ENCODE data around the gene PRR15L. TPM values are rescaled to one million over a fixed set of nuclear protein-coding genes. Genes with fewer than 3 reads are reported as not detected.

The PRR15L gene
- total and polyA plus RNA-seq, 4 donors, result 0.17 to 0.27 TPM; not detected in 2

DNA sequence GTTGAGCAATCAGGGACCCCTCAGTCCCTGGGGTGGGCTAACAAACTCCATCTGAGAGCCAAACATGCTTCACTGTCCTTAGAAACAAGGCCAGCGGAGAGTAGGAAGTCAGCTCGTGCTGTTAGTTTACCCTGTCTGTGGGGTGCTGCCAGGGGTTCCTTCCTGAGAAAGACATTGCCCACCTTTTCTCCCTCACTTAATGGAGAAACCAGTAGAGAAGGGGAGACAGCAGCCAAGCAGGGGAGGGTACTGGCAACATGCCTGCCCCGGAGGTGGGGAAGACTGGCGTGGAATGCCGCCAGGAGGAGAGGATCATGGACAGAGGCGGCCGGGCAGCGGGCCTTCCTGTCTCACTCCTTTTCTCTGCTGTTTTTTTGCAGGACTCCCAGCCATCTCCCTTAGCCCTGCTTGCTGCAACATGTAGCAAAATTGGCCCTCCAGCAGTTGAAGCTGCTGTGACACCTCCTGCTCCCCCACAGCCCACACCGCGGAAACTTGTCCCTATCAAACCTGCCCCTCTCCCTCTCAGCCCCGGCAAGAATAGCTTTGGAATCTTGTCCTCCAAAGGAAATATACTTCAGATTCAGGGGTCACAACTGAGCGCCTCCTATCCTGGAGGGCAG lies 41.8 kb downstream of the PRR15L start:
- Histone ChIP-seq H3K4me3 (ENCODE audit: low read depth, low read length) (no peak overlapping the region), H3K4me1 (ENCODE audit: control insufficient read depth, insufficient read depth, low read length) (peaks cover 22% of the 10 kb centered on the region), H3K27me3 (ENCODE audit: control insufficient read depth, insufficient read depth, low read length) (no peaks in the 10 kb centered on the region), H3K9me3 (ENCODE audit: control insufficient read depth, insufficient read depth, low read length) (no peaks in the 10 kb centered on the region), H3K27ac (ENCODE audit: low read depth, low read length) (peak overlapping the region; percentile 11), H3K36me3 (ENCODE audit: control insufficient read depth, insufficient read depth, low read length) (peaks cover 22% of the 10 kb centered on the region)
- peak in 2 of 6 donors; percentile 39 to 65 for DNase-seq (ENCODE audit: low read depth in 4 of 6, low spot score in 6 of 6)
- 61% methylated on average over 11 of the region's 12 CpGs for WGBS (ENCODE audit: insufficient coverage)

DNA sequence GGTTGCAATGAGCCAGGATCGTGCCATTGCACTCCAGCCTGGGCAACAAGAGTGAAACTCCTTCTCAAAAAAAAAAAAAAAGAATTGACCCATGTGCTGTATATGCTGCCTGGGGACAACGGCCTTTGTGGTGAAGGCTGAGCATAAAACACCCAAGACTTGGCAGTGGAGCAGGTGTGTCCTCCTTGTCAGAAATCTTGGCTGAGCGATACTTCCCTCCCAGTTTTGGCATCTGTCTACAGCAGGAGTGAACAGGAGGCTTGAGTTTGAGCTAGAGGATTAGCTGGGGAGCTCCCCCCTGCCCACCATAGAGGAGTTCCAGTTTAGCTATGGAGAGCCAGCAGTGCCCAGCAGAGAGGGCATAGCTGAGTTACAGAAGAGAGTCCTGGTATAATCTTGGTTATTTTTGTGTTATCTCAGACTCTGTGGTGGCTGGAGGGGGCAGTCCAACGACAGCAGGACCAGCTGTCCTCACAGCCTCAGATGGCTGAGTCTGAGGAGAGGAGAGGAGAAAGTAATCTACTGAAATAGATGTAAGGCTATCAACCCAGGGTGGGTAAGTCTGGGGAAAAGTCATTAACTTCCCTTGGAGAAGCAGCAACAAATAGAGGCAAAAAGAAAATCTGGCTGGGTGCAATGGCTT lies 43.3 kb downstream of the PRR15L start:
- WGBS (ENCODE audit: insufficient coverage), result 45% methylated on average over 1 of the region's 4 CpGs
- Histone ChIP-seq H3K4me3 (ENCODE audit: low read depth, low read length) (no peak overlapping the region), H3K4me1 (ENCODE audit: control insufficient read depth, insufficient read depth, low read length) (peaks cover 22% of the 10 kb centered on the region), H3K9me3 (ENCODE audit: control insufficient read depth, insufficient read depth, low read length) (no peaks in the 10 kb centered on the region), H3K27me3 (ENCODE audit: control insufficient read depth, insufficient read depth, low read length) (no peaks in the 10 kb centered on the region), H3K27ac (ENCODE audit: low read depth, low read length) (no peak overlapping the region), H3K36me3 (ENCODE audit: control insufficient read depth, insufficient read depth, low read length) (peaks cover 18% of the 10 kb centered on the region)
- DNase-seq (ENCODE audit: low read depth in 4 of 6, low spot score in 6 of 6), result peak in 1 of 6 donors; percentile 41

DNA sequence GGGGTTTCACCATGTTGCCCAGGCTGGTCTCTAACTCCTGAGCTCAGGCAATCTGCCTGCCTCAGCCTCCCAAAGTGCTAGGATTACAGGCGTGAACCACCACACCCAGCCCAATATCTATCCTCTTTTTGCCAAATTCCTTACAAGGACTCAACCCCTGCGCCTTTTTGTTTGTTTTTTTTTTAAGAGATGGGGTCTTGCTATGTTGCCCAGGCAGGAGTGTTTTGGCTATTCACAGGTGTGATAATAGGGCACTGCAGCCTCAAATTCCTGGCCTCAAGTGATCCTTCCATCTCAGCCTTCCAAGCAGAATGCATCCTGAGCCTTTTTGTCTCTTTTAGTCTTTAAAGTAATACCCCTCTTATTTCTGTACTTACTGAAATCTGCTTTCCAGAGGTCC lies 44.6 kb downstream of the PRR15L start:
- no peaks in the 10 kb centered on the region for H3K27me3 ChIP-seq (ENCODE audit: control insufficient read depth, insufficient read depth, low read length)
- WGBS (ENCODE audit: insufficient coverage), result 100% methylated on average over 1 of the region's 2 CpGs
- H3K9me3 ChIP-seq (ENCODE audit: control insufficient read depth, insufficient read depth, low read length), result no peaks in the 10 kb centered on the region

DNA sequence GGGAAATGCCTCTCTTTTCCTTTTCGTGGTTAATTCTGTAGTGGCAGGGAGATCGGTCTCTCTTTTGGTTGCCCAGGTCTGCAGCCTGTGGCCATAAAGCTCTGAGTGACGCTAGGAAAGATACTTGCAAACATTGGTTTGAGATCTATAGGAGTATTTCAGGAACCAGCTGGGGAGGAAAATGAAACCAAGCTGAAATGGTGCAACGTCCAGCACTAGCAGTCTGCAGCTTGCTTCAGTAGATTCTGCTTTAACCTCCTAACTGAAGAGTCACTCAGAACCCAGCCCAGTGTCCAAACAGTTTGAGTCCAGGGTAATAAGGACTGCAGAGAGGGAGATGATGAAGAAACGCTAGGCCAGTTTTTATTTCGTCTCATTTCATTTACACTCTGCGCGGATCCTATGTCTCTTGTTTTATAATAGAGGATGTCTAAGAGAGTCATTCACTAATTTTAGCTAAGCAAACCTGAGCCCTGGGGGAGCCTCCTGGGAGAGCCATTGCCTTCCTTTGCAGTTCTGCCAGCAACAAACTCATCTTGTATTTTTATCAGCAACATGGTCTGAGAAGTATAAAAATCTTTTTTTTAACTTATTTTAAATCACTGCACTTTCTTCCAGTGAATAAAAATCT lies 49.6 kb downstream of the PRR15L start:
- 76% methylated on average over 3 of the region's 8 CpGs for WGBS (ENCODE audit: insufficient coverage)
- no peak for DNase-seq (ENCODE audit: low read depth in 4 of 6, low spot score in 6 of 6)
- no peak overlapping the region for H3K4me3 ChIP-seq (ENCODE audit: low read depth, low read length)

More for the DNA sequence above, 44.6 kb downstream of the PRR15L start:
- peaks cover 18% of the 10 kb centered on the region for H3K36me3 ChIP-seq (ENCODE audit: control insufficient read depth, insufficient read depth, low read length)
- no peak overlapping the region for H3K27ac ChIP-seq (ENCODE audit: low read depth, low read length)
- peaks cover 22% of the 10 kb centered on the region for H3K4me1 ChIP-seq (ENCODE audit: control insufficient read depth, insufficient read depth, low read length)
- no peak overlapping the region for H3K4me3 ChIP-seq (ENCODE audit: low read depth, low read length)
- no peak for DNase-seq (ENCODE audit: low read depth in 4 of 6, low spot score in 6 of 6)

DNA sequence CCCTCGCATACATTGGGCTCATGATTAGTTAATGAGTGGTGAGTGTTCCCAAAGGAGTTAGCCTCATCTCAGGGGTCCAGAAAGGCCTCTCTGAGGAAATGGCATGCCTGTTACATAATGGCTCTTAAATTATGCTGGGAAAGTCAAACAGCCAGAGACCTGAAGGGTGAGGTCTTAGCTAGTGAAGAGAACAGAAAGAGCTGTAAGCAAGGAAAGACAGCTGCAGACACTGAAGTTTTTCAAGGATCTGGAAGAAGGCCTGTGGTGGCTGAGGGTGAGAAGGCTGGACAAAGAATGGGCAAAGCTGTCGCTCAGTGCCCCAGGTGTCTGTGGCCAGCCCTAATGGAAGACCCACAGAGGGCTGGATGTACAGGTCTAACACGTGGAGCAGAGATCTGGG lies 51.2 kb downstream of the PRR15L start:
- Histone ChIP-seq H3K9me3 (ENCODE audit: control insufficient read depth, insufficient read depth, low read length) (no peaks in the 10 kb centered on the region), H3K36me3 (ENCODE audit: control insufficient read depth, insufficient read depth, low read length) (peaks cover 1% of the 10 kb centered on the region), H3K27ac (ENCODE audit: low read depth, low read length) (peak overlapping the region; percentile 87), H3K27me3 (ENCODE audit: control insufficient read depth, insufficient read depth, low read length) (no peaks in the 10 kb centered on the region), H3K4me3 (ENCODE audit: low read depth, low read length) (no peak overlapping the region), H3K4me1 (ENCODE audit: control insufficient read depth, insufficient read depth, low read length) (peaks cover 32% of the 10 kb centered on the region)
- 77% methylated on average over 3 of the region's 3 CpGs for WGBS (ENCODE audit: insufficient coverage)
- no peak for DNase-seq (ENCODE audit: low read depth in 4 of 6, low spot score in 6 of 6)

More for the DNA sequence above, 49.6 kb downstream of the PRR15L start:
- no peaks in the 10 kb centered on the region for H3K9me3 ChIP-seq (ENCODE audit: control insufficient read depth, insufficient read depth, low read length)
- H3K27me3 ChIP-seq (ENCODE audit: control insufficient read depth, insufficient read depth, low read length), result no peaks in the 10 kb centered on the region
- peaks cover 32% of the 10 kb centered on the region for H3K4me1 ChIP-seq (ENCODE audit: control insufficient read depth, insufficient read depth, low read length)
- no peaks in the 10 kb centered on the region for H3K36me3 ChIP-seq (ENCODE audit: control insufficient read depth, insufficient read depth, low read length)
- H3K27ac ChIP-seq (ENCODE audit: low read depth, low read length), result no peak overlapping the region

DNA sequence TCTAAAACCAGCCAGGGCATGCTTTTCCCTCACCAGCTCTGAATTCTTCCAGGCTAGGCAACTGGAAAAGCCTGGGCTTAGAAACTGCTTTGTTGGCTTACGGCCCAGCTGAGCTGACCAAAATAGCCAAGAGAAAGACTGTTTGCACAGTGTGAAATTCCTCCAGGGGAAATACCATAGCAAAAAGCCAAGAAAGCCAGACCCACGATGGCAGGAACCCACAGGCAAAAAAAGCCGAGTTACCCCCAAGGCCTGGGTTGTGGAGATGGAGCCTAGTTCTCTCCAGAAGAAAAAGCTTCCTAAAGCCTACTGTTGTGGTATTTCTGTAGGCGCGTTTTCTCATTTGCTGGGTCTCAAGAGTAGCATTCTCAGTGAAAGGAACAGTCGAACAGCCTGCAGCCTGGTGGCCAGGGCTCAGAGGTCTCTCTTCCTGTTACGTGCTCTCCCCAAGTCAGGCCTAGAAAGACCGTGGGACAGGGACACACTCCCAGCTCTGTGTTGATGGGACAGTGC lies 52.4 kb downstream of the PRR15L start:
- Histone ChIP-seq H3K36me3 (ENCODE audit: control insufficient read depth, insufficient read depth, low read length) (peaks cover 3% of the 10 kb centered on the region), H3K4me3 (ENCODE audit: low read depth, low read length) (no peak overlapping the region), H3K9me3 (ENCODE audit: control insufficient read depth, insufficient read depth, low read length) (no peaks in the 10 kb centered on the region), H3K4me1 (ENCODE audit: control insufficient read depth, insufficient read depth, low read length) (peaks cover 32% of the 10 kb centered on the region), H3K27me3 (ENCODE audit: control insufficient read depth, insufficient read depth, low read length) (no peaks in the 10 kb centered on the region), H3K27ac (ENCODE audit: low read depth, low read length) (peak overlapping the region; percentile 87)
- WGBS (ENCODE audit: insufficient coverage), result 27% methylated on average over 8 of the region's 8 CpGs
- peak; percentile 53 to 93 (median 80) for DNase-seq (ENCODE audit: low read depth in 4 of 6, low spot score in 6 of 6)

DNA sequence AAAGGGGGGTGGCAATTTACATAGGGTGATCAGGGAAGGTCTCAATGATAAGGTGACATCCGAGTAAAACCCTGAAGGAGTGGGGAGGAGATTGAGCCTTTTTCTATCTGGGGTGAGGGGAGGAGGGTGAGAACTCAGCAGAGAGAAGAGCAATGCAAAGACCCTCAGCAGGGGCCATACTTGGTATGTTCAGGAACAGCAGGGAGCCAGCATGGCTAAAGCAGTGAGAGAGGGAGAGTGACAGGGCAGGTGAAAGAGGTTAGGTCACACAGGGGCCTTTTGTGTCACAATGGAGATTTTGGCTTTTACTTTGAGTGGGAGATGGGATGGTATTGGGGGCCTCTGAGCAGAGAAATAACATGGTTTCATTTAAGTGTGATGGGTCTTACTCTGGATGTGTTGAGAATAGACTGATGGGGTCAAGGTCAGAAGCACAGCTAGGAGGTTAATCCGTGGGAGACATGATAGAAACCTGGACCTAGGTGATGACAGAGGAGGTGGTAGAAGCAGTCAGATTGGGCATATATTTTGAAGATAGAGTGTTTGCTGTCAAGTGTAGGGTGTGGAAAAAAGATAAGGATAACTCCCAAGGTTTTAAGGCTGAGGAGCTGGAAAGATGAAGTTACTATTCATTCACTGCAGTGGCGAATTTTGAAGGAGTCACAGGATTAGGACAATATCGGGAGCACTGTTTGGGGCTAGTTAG lies 55.5 kb downstream of the PRR15L start:
- H3K27me3 ChIP-seq (ENCODE audit: control insufficient read depth, insufficient read depth, low read length), result no peaks in the 10 kb centered on the region
- no peak for DNase-seq (ENCODE audit: low read depth in 4 of 6, low spot score in 6 of 6)
- H3K4me1 ChIP-seq (ENCODE audit: control insufficient read depth, insufficient read depth, low read length), result peaks cover 36% of the 10 kb centered on the region
- H3K9me3 ChIP-seq (ENCODE audit: control insufficient read depth, insufficient read depth, low read length), result no peaks in the 10 kb centered on the region
- H3K4me3 ChIP-seq (ENCODE audit: low read depth, low read length), result no peak overlapping the region
- H3K36me3 ChIP-seq (ENCODE audit: control insufficient read depth, insufficient read depth, low read length), result peaks cover 7% of the 10 kb centered on the region
- WGBS (ENCODE audit: insufficient coverage), result 56% methylated on average over 4 of the region's 4 CpGs
- no peak overlapping the region for H3K27ac ChIP-seq (ENCODE audit: low read depth, low read length)

Other genes starting within 250 kb of the PRR15L start
- under 1 TPM; 0.17 to 0.20 TPM for gene TBX21, start 224.6 kb downstream of the PRR15L start, total RNA-seq
- gene TBX21, start 224.6 kb downstream of the PRR15L start, polyA plus RNA-seq (ENCODE audit: insufficient read length in 2 of 2), result under 1 TPM; 0.32 to 0.36 TPM
- gene OSBPL7, start 136.1 kb downstream of the PRR15L start, total RNA-seq, result 10 to 100 TPM in 1 of 2 donors, 1 to 10 TPM in 1; 7.1 to 12.5 TPM
- gene OSBPL7, start 136.1 kb downstream of the PRR15L start, polyA plus RNA-seq (ENCODE audit: insufficient read length in 2 of 2), result 10 to 100 TPM; 23.1 to 25.6 TPM
- 10 to 100 TPM; 10.6 to 30.0 TPM for gene MRPL10, start 126.3 kb downstream of the PRR15L start, total RNA-seq
- gene MRPL10, start 126.3 kb downstream of the PRR15L start, polyA plus RNA-seq (ENCODE audit: insufficient read length in 2 of 2), result 10 to 100 TPM; 37.6 to 40.8 TPM
- 1 to 10 TPM in 1 of 2 donors, under 1 TPM in 1; 0.40 to 3.4 TPM for gene LRRC46, start 126.2 kb downstream of the PRR15L start, total RNA-seq
- 10 to 100 TPM in 1 of 2 donors, 1 to 10 TPM in 1; 8.9 to 13.1 TPM for gene LRRC46, start 126.2 kb downstream of the PRR15L start, polyA plus RNA-seq (ENCODE audit: insufficient read length in 2 of 2)
- 10 to 100 TPM; 13.7 to 44.2 TPM for gene SCRN2, start 116.6 kb downstream of the PRR15L start, total RNA-seq
- 10 to 100 TPM; 31.5 to 35.9 TPM for gene SCRN2, start 116.6 kb downstream of the PRR15L start, polyA plus RNA-seq (ENCODE audit: insufficient read length in 2 of 2)
- gene SP6, start 106.7 kb downstream of the PRR15L start, total RNA-seq, result under 1 TPM; 0.22 to 0.30 TPM
- gene SP6, start 106.7 kb downstream of the PRR15L start, polyA plus RNA-seq (ENCODE audit: insufficient read length in 2 of 2), result under 1 TPM; 0.51 to 0.92 TPM
- 1 to 10 TPM; 1.6 to 3.3 TPM for gene SP2, start 61.6 kb downstream of the PRR15L start, total RNA-seq
- 10 to 100 TPM; 25.5 to 25.9 TPM for gene SP2, start 61.6 kb downstream of the PRR15L start, polyA plus RNA-seq (ENCODE audit: insufficient read length in 2 of 2)
- gene PNPO, start 16.3 kb downstream of the PRR15L start, total RNA-seq, result 10 to 100 TPM; 22.4 to 24.0 TPM
- gene PNPO, start 16.3 kb downstream of the PRR15L start, polyA plus RNA-seq (ENCODE audit: insufficient read length in 2 of 2), result 10 to 100 TPM; 26.0 to 26.7 TPM
- gene CDK5RAP3, start 13.2 kb upstream of the PRR15L start, total RNA-seq, result 100 to 1,000 TPM in 1 of 2 donors, 10 to 100 TPM in 1; 77.0 to 147 TPM
- gene CDK5RAP3, start 13.2 kb upstream of the PRR15L start, polyA plus RNA-seq (ENCODE audit: insufficient read length in 2 of 2), result 100 to 1,000 TPM; 128 to 147 TPM
- 100 to 1,000 TPM in 1 of 2 donors, 10 to 100 TPM in 1; 27.1 to 137 TPM for gene COPZ2, start 79.9 kb upstream of the PRR15L start, total RNA-seq
- 10 to 100 TPM in 1 of 2 donors, 1 to 10 TPM in 1; 7.8 to 35.6 TPM for gene COPZ2, start 79.9 kb upstream of the PRR15L start, polyA plus RNA-seq (ENCODE audit: insufficient read length in 2 of 2)
- 10 to 100 TPM; 87.4 to 94.2 TPM for gene NFE2L1, start 90.5 kb upstream of the PRR15L start, total RNA-seq
- 100 to 1,000 TPM; 139 to 148 TPM for gene NFE2L1, start 90.5 kb upstream of the PRR15L start, polyA plus RNA-seq (ENCODE audit: insufficient read length in 2 of 2)
- 100 to 1,000 TPM in 1 of 2 donors, 10 to 100 TPM in 1; 76.2 to 110 TPM for gene CBX1, start 143.6 kb upstream of the PRR15L start, total RNA-seq
- 100 to 1,000 TPM; 210 to 240 TPM for gene CBX1, start 143.6 kb upstream of the PRR15L start, polyA plus RNA-seq (ENCODE audit: insufficient read length in 2 of 2)
- gene SNX11, start 149.9 kb upstream of the PRR15L start, total RNA-seq, result 10 to 100 TPM; 13.4 to 18.9 TPM
- 10 to 100 TPM; 23.4 to 30.0 TPM for gene SNX11, start 149.9 kb upstream of the PRR15L start, polyA plus RNA-seq (ENCODE audit: insufficient read length in 2 of 2)

Measured in spinal cord (tissue), 10 donors.